HG02759 (cell line): ENCODE results near the gene PRR5.

Source experiments
- ATAC-seq: cut with Tn5 transposase; IDR thresholded peaks from one replicate; pipeline ENCODE4 v1.9.1; 2021; ENCODE audit warnings: mild to moderate bottlenecking, moderate library complexity; ENCODE audit not compliant: unreplicated experiment

The PRR5 gene

GRCh38 chr22:44711690-44712555, 9.9 kb downstream of the PRR5 start:
- ATAC-seq = no peak

- ATAC-seq = no peak
Observed at GRCh38 chr22:44712962-44713361, 11.0 kb downstream of the PRR5 start.

- ATAC-seq = no peak
Observed at GRCh38 chr22:44714703-44715350, 12.8 kb downstream of the PRR5 start.

- ATAC-seq = no peak
Observed at GRCh38 chr22:44718418-44718817, 16.4 kb downstream of the PRR5 start.

GRCh38 chr22:44719586-44720368, 17.8 kb downstream of the PRR5 start:
- ATAC-seq = no peak

GRCh38 chr22:44721213-44721612, 19.2 kb downstream of the PRR5 start:
- ATAC-seq = no peak

- no peak for ATAC-seq
Observed at GRCh38 chr22:44722611-44723010, 20.6 kb downstream of the PRR5 start.

GRCh38 chr22:44723801-44724200, 21.8 kb downstream of the PRR5 start:
- no peak for ATAC-seq

GRCh38 chr22:44724416-44724815, 22.4 kb downstream of the PRR5 start:
- ATAC-seq = no peak

GRCh38 chr22:44724859-44725258, 22.9 kb downstream of the PRR5 start:
- no peak for ATAC-seq

GRCh38 chr22:44726439-44726838, 24.4 kb downstream of the PRR5 start:
- ATAC-seq = no peak

GRCh38 chr22:44727148-44727547, 25.1 kb downstream of the PRR5 start:
- no peak for ATAC-seq

- ATAC-seq = no peak
Observed at GRCh38 chr22:44727709-44728108, 25.7 kb downstream of the PRR5 start.

- ATAC-seq = no peak
Observed at GRCh38 chr22:44728761-44729324, 26.8 kb downstream of the PRR5 start.

- ATAC-seq = no peak
Observed at GRCh38 chr22:44729391-44730021, 27.5 kb downstream of the PRR5 start.

- no peak for ATAC-seq
Observed at GRCh38 chr22:44730022-44730393, 28.0 kb downstream of the PRR5 start.

GRCh38 chr22:44730490-44731356, 28.7 kb downstream of the PRR5 start:
- ATAC-seq = no peak

- no peak for ATAC-seq
Observed at GRCh38 chr22:44731357-44731970, 29.5 kb downstream of the PRR5 start.

- ATAC-seq = no peak
Observed at GRCh38 chr22:44732017-44732561, 30.1 kb downstream of the PRR5 start.
